Measurements from ENCODE around the gene ERBB4.

The ERBB4 gene

GRCh38 chr2:211380041-211380440, 1158.6 kb downstream of the ERBB4 start:
- DNase-seq: no peak

GRCh38 chr2:211376410-211376809, 1162.2 kb downstream of the ERBB4 start:
- DNase-seq: no peak

- no peak for DNase-seq
Measured at GRCh38 chr2:211373203-211373602, 1165.4 kb downstream of the ERBB4 start.

GRCh38 chr2:211371465-211371864, 1167.1 kb downstream of the ERBB4 start:
- no peak for DNase-seq

- no peak for DNase-seq
Measured at GRCh38 chr2:211368467-211368866, 1170.1 kb downstream of the ERBB4 start.

GRCh38 chr2:211367711-211368110, 1170.9 kb downstream of the ERBB4 start:
- peak; percentile 2 for DNase-seq

GRCh38 chr2:211367293-211367692, 1171.3 kb downstream of the ERBB4 start:
- no peak for DNase-seq

GRCh38 chr2:211364911-211365310, 1173.7 kb downstream of the ERBB4 start:
- no peak for DNase-seq

- DNase-seq: no peak
Measured at GRCh38 chr2:211361383-211361782, 1177.2 kb downstream of the ERBB4 start.

- DNase-seq: no peak
Measured at GRCh38 chr2:211359347-211359746, 1179.3 kb downstream of the ERBB4 start.

GRCh38 chr2:211358504-211358903, 1180.1 kb downstream of the ERBB4 start:
- no peak for DNase-seq

GRCh38 chr2:211354481-211354880, 1184.1 kb downstream of the ERBB4 start:
- DNase-seq: no peak

- no peak for DNase-seq
Measured at GRCh38 chr2:211351987-211352386, 1186.6 kb downstream of the ERBB4 start.

- no peak for DNase-seq
Measured at GRCh38 chr2:211349031-211349430, 1189.6 kb downstream of the ERBB4 start.

- DNase-seq: no peak
Measured at GRCh38 chr2:211347328-211347727, 1191.3 kb downstream of the ERBB4 start.

- no peak for DNase-seq
Measured at GRCh38 chr2:211344289-211344688, 1194.3 kb downstream of the ERBB4 start.

- no peak for DNase-seq
Measured at GRCh38 chr2:211333377-211333776, 1205.2 kb downstream of the ERBB4 start.

GRCh38 chr2:211331736-211332135, 1206.9 kb downstream of the ERBB4 start:
- DNase-seq: no peak

- DNase-seq: no peak
Measured at GRCh38 chr2:211329882-211330281, 1208.7 kb downstream of the ERBB4 start.

GRCh38 chr2:211329421-211329820, 1209.2 kb downstream of the ERBB4 start:
- DNase-seq: no peak

- no peak for DNase-seq
Measured at GRCh38 chr2:211328126-211328525, 1210.5 kb downstream of the ERBB4 start.

All from fibroblast of skin of back (primary cell).